NCI-H187 treated with DMSO at 0.1 percent for 48 hours (cell line): ENCODE results near the gene MAEA.

Experiments
- DNase-seq: peaks from one replicate; lab custom pipeline; 2025; lab: John Stamatoyannopoulos, UW

The MAEA gene

GRCh38 chr4:1353186-1354055 lies 63.7 kb downstream of the MAEA start:
- no peak for DNase-seq

- no peak for DNase-seq
Measured at GRCh38 chr4:1354136-1354982, 64.7 kb downstream of the MAEA start.

- no peak for DNase-seq
Measured at GRCh38 chr4:1354983-1355275, 65.2 kb downstream of the MAEA start.

- no peak for DNase-seq
Measured at GRCh38 chr4:1355378-1355777, 65.7 kb downstream of the MAEA start.

GRCh38 chr4:1356181-1356998 lies 66.7 kb downstream of the MAEA start:
- no peak for DNase-seq

- no peak for DNase-seq
Measured at GRCh38 chr4:1357356-1358248, 67.9 kb downstream of the MAEA start.

- no peak for DNase-seq
Measured at GRCh38 chr4:1358421-1359143, 68.9 kb downstream of the MAEA start.

GRCh38 chr4:1359144-1359501 lies 69.4 kb downstream of the MAEA start:
- peak; percentile 21 for DNase-seq

GRCh38 chr4:1359976-1360375 lies 70.3 kb downstream of the MAEA start:
- no peak for DNase-seq

- DNase-seq = no peak
Measured at GRCh38 chr4:1360423-1361283, 71.0 kb downstream of the MAEA start.

- DNase-seq = no peak
Measured at GRCh38 chr4:1361431-1361830, 71.7 kb downstream of the MAEA start.

GRCh38 chr4:1362046-1362445 lies 72.4 kb downstream of the MAEA start:
- DNase-seq = no peak

GRCh38 chr4:1362521-1362920 lies 72.8 kb downstream of the MAEA start:
- no peak for DNase-seq

GRCh38 chr4:1363513-1363912 lies 73.8 kb downstream of the MAEA start:
- no peak for DNase-seq

GRCh38 chr4:1364217-1364616 lies 74.5 kb downstream of the MAEA start:
- DNase-seq = no peak

- no peak for DNase-seq
Measured at GRCh38 chr4:1364748-1365147, 75.1 kb downstream of the MAEA start.

- DNase-seq = peak; percentile 63
Measured at GRCh38 chr4:1365271-1366178, 75.8 kb downstream of the MAEA start.

GRCh38 chr4:1366371-1367229 lies 76.9 kb downstream of the MAEA start:
- no peak for DNase-seq
